ENCODE results near the gene NTNG1. TPM values are rescaled to one million over a fixed set of nuclear protein-coding genes. Genes with fewer than 3 reads are reported as not detected.
"Not testable (repeated sequence)": the region's sequence is repeated elsewhere in the genome, so short reads cannot be mapped to it uniquely, and the experiment has no call there.

The NTNG1 gene
- total RNA-seq, 1 experiment from 2014 or later = 1.5 TPM

GRCh38 chr1:107232426-107232825, 91.6 kb downstream of the NTNG1 start:
- Mint-ChIP-seq H3K4me1 (peaks cover 3 to 5% of the 10 kb centered on the region in 2 experiments), H3K4me3 (no peak overlapping the region), H3K27ac (no peak overlapping the region), H3K9me3 (peaks cover 19% of the 10 kb centered on the region in 2 experiments), H3K27me3 (ENCODE audit: low read depth) (no peaks in the 10 kb centered on the region), H3K36me3 (ENCODE audit: insufficient read depth in 1 of 3, low read depth in 3 of 3) (peaks cover 10 to 18% (median 14%) of the 10 kb centered on the region in 3 experiments)
- Histone ChIP-seq H2BK15ac (ENCODE audit: low read depth, low read length) (no peak overlapping the region), H3K79me2 (ENCODE audit: insufficient read depth, low read length) (no peaks in the 10 kb centered on the region), H2BK5ac (ENCODE audit: insufficient read length, low read length) (no peak overlapping the region), H2AK5ac (ENCODE audit: insufficient read length, low read length) (no peak overlapping the region), H3K23ac (ENCODE audit: insufficient read length, low read depth, low read length) (no peak overlapping the region), H4K8ac (replicated peaks; ENCODE audit: insufficient read length, low read depth, low read length) (no peak overlapping the region), H3K18ac (ENCODE audit: insufficient read length, low read depth, low read length) (no peak overlapping the region), H2BK20ac (ENCODE audit: low read depth, low read length, poor library complexity, severe bottlenecking) (no peak overlapping the region), H4K91ac (ENCODE audit: insufficient read length, low read depth, low read length) (no peak overlapping the region), H3K9ac (ENCODE audit: extremely low read depth, insufficient read length, low read length) (no peak overlapping the region), H2BK12ac (ENCODE audit: insufficient read length, low read depth, low read length) (no peak overlapping the region), H2AFZ (ENCODE audit: low read length) (no peak overlapping the region), H3K56ac (ENCODE audit: insufficient read length, low read depth, low read length) (no peak overlapping the region), H4K5ac (ENCODE audit: insufficient read length, low read depth, low read length) (no peak overlapping the region), H3K4ac (ENCODE audit: low read depth, low read length) (no peak overlapping the region), H3K4me2 (ENCODE audit: insufficient read depth, insufficient read length, low read length) (no peak overlapping the region), H3K79me1 (ENCODE audit: insufficient read depth, low read depth, low read length, poor library complexity, severe bottlenecking) (no peaks in the 10 kb centered on the region), H4K20me1 (ENCODE audit: control insufficient read depth, insufficient read depth, insufficient read length) (no peaks in the 10 kb centered on the region), H3K27ac (ENCODE audit: insufficient read length, low read depth, low read length) (no peak overlapping the region), H3K9me3 (ENCODE audit: control insufficient read depth, low read depth, low read length) (peaks cover 7% of the 10 kb centered on the region), H2BK120ac (ENCODE audit: low read depth, low read length, poor library complexity, severe bottlenecking) (no peak overlapping the region), H3K23me2 (ENCODE audit: insufficient read length, low read depth, low read length, poor library complexity, severe bottlenecking) (no peaks in the 10 kb centered on the region), H3K14ac (ENCODE audit: insufficient read depth, low read length) (no peak overlapping the region), H3K4me1 (ENCODE audit: insufficient read depth, low read length) (peaks cover under 1% of the 10 kb centered on the region; the same call in 1 of the 2 replicates), H3T11ph (ENCODE audit: low read length) (no peak overlapping the region), H3K27me3 (ENCODE audit: insufficient read depth, low read length) (no peaks in the 10 kb centered on the region)
- no peak for TF ChIP-seq CTCF (conservative IDR thresholded peaks at IDR 0.05)
- no CpG with 5 or more reads among the region's 2 CpGs for WGBS (ENCODE audit: extremely low coverage, insufficient read length, low lambda C conversion rate)
- DNase-seq = no peak

- H2BK5ac ChIP-seq (ENCODE audit: insufficient read length, low read length); H3K18ac ChIP-seq (ENCODE audit: insufficient read length, low read depth, low read length); H3T11ph ChIP-seq (ENCODE audit: low read length); H3K27ac ChIP-seq (ENCODE audit: insufficient read length, low read depth, low read length); H4K8ac ChIP-seq (replicated peaks; ENCODE audit: insufficient read length, low read depth, low read length); H3K27ac Mint-ChIP-seq; H4K5ac ChIP-seq (ENCODE audit: insufficient read length, low read depth, low read length); H3K9me3 ChIP-seq (ENCODE audit: control insufficient read depth, low read depth, low read length); H3K14ac ChIP-seq (ENCODE audit: insufficient read depth, low read length); H2BK120ac ChIP-seq (ENCODE audit: low read depth, low read length, poor library complexity, severe bottlenecking); H3K23ac ChIP-seq (ENCODE audit: insufficient read length, low read depth, low read length); H3K23me2 ChIP-seq (ENCODE audit: insufficient read length, low read depth, low read length, poor library complexity, severe bottlenecking); DNase-seq; H3K9ac ChIP-seq (ENCODE audit: extremely low read depth, insufficient read length, low read length); H3K4me2 ChIP-seq (ENCODE audit: insufficient read depth, insufficient read length, low read length); H2BK15ac ChIP-seq (ENCODE audit: low read depth, low read length); H3K4ac ChIP-seq (ENCODE audit: low read depth, low read length); H3K56ac ChIP-seq (ENCODE audit: insufficient read length, low read depth, low read length); H2AK5ac ChIP-seq (ENCODE audit: insufficient read length, low read length); H3K27me3 Mint-ChIP-seq (ENCODE audit: low read depth); H2BK20ac ChIP-seq (ENCODE audit: low read depth, low read length, poor library complexity, severe bottlenecking); H4K20me1 ChIP-seq (ENCODE audit: control insufficient read depth, insufficient read depth, insufficient read length); H3K79me1 ChIP-seq (ENCODE audit: insufficient read depth, low read depth, low read length, poor library complexity, severe bottlenecking); H3K79me2 ChIP-seq (ENCODE audit: insufficient read depth, low read length); H3K4me1 Mint-ChIP-seq; H2AFZ ChIP-seq (ENCODE audit: low read length); H3K4me3 Mint-ChIP-seq; H2BK12ac ChIP-seq (ENCODE audit: insufficient read length, low read depth, low read length); H3K4me1 ChIP-seq (ENCODE audit: insufficient read depth, low read length); H4K91ac ChIP-seq (ENCODE audit: insufficient read length, low read depth, low read length); H3K27me3 ChIP-seq (ENCODE audit: insufficient read depth, low read length): not testable (repeated sequence)
- Mint-ChIP-seq H3K36me3 (ENCODE audit: insufficient read depth in 1 of 3, low read depth in 3 of 3) (peaks cover 16 to 29% (median 16%) of the 10 kb centered on the region in 3 experiments), H3K9me3 (peaks cover 22 to 26% of the 10 kb centered on the region in 2 experiments)
- WGBS (ENCODE audit: extremely low coverage, insufficient read length, low lambda C conversion rate) = no CpG with 5 or more reads among the region's 3 CpGs
Measured at GRCh38 chr1:107236760-107237159, 95.9 kb downstream of the NTNG1 start.
